GM23248 (cell line): ENCODE measurements around the gene SMYD3.

ENCODE experiments used
- EZH2 ChIP-seq: fragments of 200-600 bp; sonication (generic); IDR thresholded peaks from 2 replicates; pipeline ENCODE4 v1.6.1; 2018; ENCODE audit warnings: antibody characterized with exemption, mild to moderate bottlenecking; ENCODE audit not compliant: insufficient read depth, poor library complexity, severe bottlenecking
- EZH2phosphoT487 ChIP-seq: fragments of 200-600 bp; sonication (generic); IDR thresholded peaks from 2 replicates; pipeline ENCODE4 v1.6.1; 2018; ENCODE audit warnings: antibody characterized with exemption, moderate library complexity, mild to moderate bottlenecking, low read depth; ENCODE audit not compliant: insufficient read depth

GRCh38 chr1:246074421-246074820, 432.7 kb downstream of the SMYD3 start:
- TF ChIP-seq EZH2phosphoT487 (no peak), EZH2 (no peak)
